Measurements from ENCODE around the gene BMPR1B.
A peak's percentile ranks its signal among the peaks of the same experiment; 100 is the strongest.

BMPR1B gene

GRCh38 chr4:95073646-95074045 lies 315.9 kb downstream of the BMPR1B start:
- Histone ChIP-seq H3K27me3 (ENCODE audit: low read depth) (no peaks in the 10 kb centered on the region), H3K4me3 (no peak overlapping the region), H3K36me3 (replicated peaks) (no peaks in the 10 kb centered on the region), H3K4me1 (no peaks in the 10 kb centered on the region), H3K9me3 (no peaks in the 10 kb centered on the region)
- DNase-seq (ENCODE audit: low spot score in 2 of 2) = no peak
- in situ Hi-C loops (cut with MboI; ENCODE audit: low sequenced_read_pairs) = no loop called here

GRCh38 chr4:95077864-95078263 lies 320.1 kb downstream of the BMPR1B start:
- no peaks in the 10 kb centered on the region for H3K4me1 ChIP-seq
- DNase-seq (ENCODE audit: low spot score in 2 of 2) = no peak
- in situ Hi-C loops (cut with MboI; ENCODE audit: low sequenced_read_pairs) = no loop called here
- H3K36me3 ChIP-seq (replicated peaks) = no peaks in the 10 kb centered on the region
- no peaks in the 10 kb centered on the region for H3K9me3 ChIP-seq
- H3K27me3 ChIP-seq (ENCODE audit: low read depth) = no peaks in the 10 kb centered on the region
- no peak overlapping the region for H3K4me3 ChIP-seq

GRCh38 chr4:95080969-95081368 lies 323.2 kb downstream of the BMPR1B start:
- no peaks in the 10 kb centered on the region for H3K27me3 ChIP-seq (ENCODE audit: low read depth)
- DNase-seq (ENCODE audit: low spot score in 2 of 2) = no peak
- H3K9me3 ChIP-seq = no peaks in the 10 kb centered on the region
- H3K36me3 ChIP-seq (replicated peaks) = no peaks in the 10 kb centered on the region
- in situ Hi-C loops (cut with MboI; ENCODE audit: low sequenced_read_pairs) = no loop called here
- H3K4me1 ChIP-seq = no peaks in the 10 kb centered on the region
- H3K4me3 ChIP-seq = no peak overlapping the region

- in situ Hi-C loops (cut with MboI; ENCODE audit: low sequenced_read_pairs) = no loop called here
- H3K4me3 ChIP-seq = no peak overlapping the region
- no peaks in the 10 kb centered on the region for H3K36me3 ChIP-seq (replicated peaks)
- DNase-seq (ENCODE audit: low spot score in 2 of 2) = no peak
- H3K27me3 ChIP-seq (ENCODE audit: low read depth) = no peaks in the 10 kb centered on the region
- no peaks in the 10 kb centered on the region for H3K4me1 ChIP-seq
- no peaks in the 10 kb centered on the region for H3K9me3 ChIP-seq
Measured at GRCh38 chr4:95084584-95084983, 326.8 kb downstream of the BMPR1B start.

GRCh38 chr4:95085124-95085833 lies 327.5 kb downstream of the BMPR1B start:
- Histone ChIP-seq H3K9me3 (no peaks in the 10 kb centered on the region), H3K4me3 (no peak overlapping the region), H3K4me1 (no peaks in the 10 kb centered on the region), H3K36me3 (replicated peaks) (no peaks in the 10 kb centered on the region), H3K27me3 (ENCODE audit: low read depth) (no peaks in the 10 kb centered on the region)
- in situ Hi-C loops (cut with MboI; ENCODE audit: low sequenced_read_pairs) = no loop called here
- no peak for DNase-seq (ENCODE audit: low spot score in 2 of 2)

- DNase-seq (ENCODE audit: low spot score in 2 of 2) = no peak
- Histone ChIP-seq H3K4me1 (no peaks in the 10 kb centered on the region), H3K27me3 (ENCODE audit: low read depth) (no peaks in the 10 kb centered on the region), H3K9me3 (no peaks in the 10 kb centered on the region), H3K36me3 (replicated peaks) (no peaks in the 10 kb centered on the region), H3K4me3 (no peak overlapping the region)
- in situ Hi-C loops (cut with MboI; ENCODE audit: low sequenced_read_pairs) = no loop called here
Measured at GRCh38 chr4:95086551-95086950, 328.8 kb downstream of the BMPR1B start.

- H3K9me3 ChIP-seq = no peaks in the 10 kb centered on the region
- in situ Hi-C loops (cut with MboI; ENCODE audit: low sequenced_read_pairs) = no loop called here
- H3K36me3 ChIP-seq (replicated peaks) = no peaks in the 10 kb centered on the region
- H3K4me1 ChIP-seq = no peaks in the 10 kb centered on the region
- H3K27me3 ChIP-seq (ENCODE audit: low read depth) = no peaks in the 10 kb centered on the region
- H3K4me3 ChIP-seq = no peak overlapping the region
- DNase-seq (ENCODE audit: low spot score in 2 of 2) = no peak
Measured at GRCh38 chr4:95087657-95088455, 330.1 kb downstream of the BMPR1B start.

- Histone ChIP-seq H3K4me1 (no peaks in the 10 kb centered on the region), H3K9me3 (no peaks in the 10 kb centered on the region), H3K36me3 (replicated peaks) (no peaks in the 10 kb centered on the region), H3K4me3 (no peak overlapping the region), H3K27me3 (ENCODE audit: low read depth) (no peaks in the 10 kb centered on the region)
- DNase-seq (ENCODE audit: low spot score in 2 of 2) = no peak
- in situ Hi-C loops (cut with MboI; ENCODE audit: low sequenced_read_pairs) = no loop called here
Measured at GRCh38 chr4:95091272-95091671, 333.5 kb downstream of the BMPR1B start.

GRCh38 chr4:95092766-95093165 lies 335.0 kb downstream of the BMPR1B start:
- Histone ChIP-seq H3K36me3 (replicated peaks) (no peaks in the 10 kb centered on the region), H3K4me1 (no peaks in the 10 kb centered on the region), H3K9me3 (no peaks in the 10 kb centered on the region), H3K4me3 (no peak overlapping the region), H3K27me3 (ENCODE audit: low read depth) (no peaks in the 10 kb centered on the region)
- peak; percentile 42 to 46 for DNase-seq (ENCODE audit: low spot score in 2 of 2)
- in situ Hi-C loops (cut with MboI; ENCODE audit: low sequenced_read_pairs) = no loop called here

GRCh38 chr4:95093460-95093859 lies 335.7 kb downstream of the BMPR1B start:
- H3K27me3 ChIP-seq (ENCODE audit: low read depth) = no peaks in the 10 kb centered on the region
- H3K9me3 ChIP-seq = no peaks in the 10 kb centered on the region
- DNase-seq (ENCODE audit: low spot score in 2 of 2) = no peak
- H3K36me3 ChIP-seq (replicated peaks) = no peaks in the 10 kb centered on the region
- no peaks in the 10 kb centered on the region for H3K4me1 ChIP-seq
- in situ Hi-C loops (cut with MboI; ENCODE audit: low sequenced_read_pairs) = no loop called here
- H3K4me3 ChIP-seq = no peak overlapping the region

GRCh38 chr4:95093936-95094929 lies 336.5 kb downstream of the BMPR1B start:
- H3K4me3 ChIP-seq = no peak overlapping the region
- no peaks in the 10 kb centered on the region for H3K27me3 ChIP-seq (ENCODE audit: low read depth)
- no peak for DNase-seq (ENCODE audit: low spot score in 2 of 2)
- no peaks in the 10 kb centered on the region for H3K4me1 ChIP-seq
- H3K36me3 ChIP-seq (replicated peaks) = no peaks in the 10 kb centered on the region
- in situ Hi-C loops (cut with MboI; ENCODE audit: low sequenced_read_pairs) = no loop called here
- H3K9me3 ChIP-seq = no peaks in the 10 kb centered on the region

- DNase-seq (ENCODE audit: low spot score in 2 of 2) = peak; percentile 35 to 42
- H3K27me3 ChIP-seq (ENCODE audit: low read depth) = no peaks in the 10 kb centered on the region
- H3K36me3 ChIP-seq (replicated peaks) = no peaks in the 10 kb centered on the region
- H3K4me3 ChIP-seq = no peak overlapping the region
- no peaks in the 10 kb centered on the region for H3K4me1 ChIP-seq
- H3K9me3 ChIP-seq = no peaks in the 10 kb centered on the region
- in situ Hi-C loops (cut with MboI; ENCODE audit: low sequenced_read_pairs) = no loop called here
Measured at GRCh38 chr4:95095348-95095974, 337.7 kb downstream of the BMPR1B start.

- Histone ChIP-seq H3K36me3 (replicated peaks) (no peaks in the 10 kb centered on the region), H3K9me3 (no peaks in the 10 kb centered on the region), H3K4me3 (no peak overlapping the region), H3K4me1 (no peaks in the 10 kb centered on the region), H3K27me3 (ENCODE audit: low read depth) (no peaks in the 10 kb centered on the region)
- in situ Hi-C loops (cut with MboI; ENCODE audit: low sequenced_read_pairs) = loop anchor here (10.0 kb wide), 1 partner anchor 477 kb away; no protein-coding TSS in a partner anchor
- no peak for DNase-seq (ENCODE audit: low spot score in 2 of 2)
Measured at GRCh38 chr4:95102162-95102790, 344.5 kb downstream of the BMPR1B start.

All from HAP-1 (cell line).